ENCODE data around the gene MCTS1.
A peak's percentile ranks its signal among the peaks of the same experiment; 100 is the strongest.
"Not testable (repeated sequence)": the region's sequence is repeated elsewhere in the genome, so short reads cannot be mapped to it uniquely, and the experiment has no call there.

Gene MCTS1

DNA sequence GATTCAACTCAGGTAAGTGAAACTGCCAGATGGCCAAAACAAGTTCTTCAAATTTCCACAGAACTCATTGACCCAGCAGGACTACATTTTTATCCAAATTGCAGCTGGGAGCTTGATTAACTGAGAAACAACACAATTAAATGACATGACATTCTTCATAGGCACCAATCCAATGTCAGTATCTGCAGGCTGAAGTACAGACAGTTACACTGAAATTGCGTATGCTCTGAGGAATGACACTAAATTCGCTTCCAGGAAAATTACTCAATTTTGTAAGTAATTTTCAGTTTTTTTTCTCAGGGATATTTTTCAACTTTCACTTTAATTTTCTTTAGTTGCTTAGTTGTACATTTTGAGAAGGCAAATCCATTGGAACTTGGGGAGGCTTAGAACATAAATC lies 21.5 kb downstream of the MCTS1 start:
- H3K4me3 ChIP-seq (replicated peaks; ENCODE audit: low read depth, low read length) = no peak overlapping the region
- DNase-seq (ENCODE audit: extremely low read depth, low read depth) = no peak
- no peak for TF ChIP-seq CTCF (IDR thresholded peaks at IDR 0.05; ENCODE audit: low read depth, low read length, missing control alignments)

DNA sequence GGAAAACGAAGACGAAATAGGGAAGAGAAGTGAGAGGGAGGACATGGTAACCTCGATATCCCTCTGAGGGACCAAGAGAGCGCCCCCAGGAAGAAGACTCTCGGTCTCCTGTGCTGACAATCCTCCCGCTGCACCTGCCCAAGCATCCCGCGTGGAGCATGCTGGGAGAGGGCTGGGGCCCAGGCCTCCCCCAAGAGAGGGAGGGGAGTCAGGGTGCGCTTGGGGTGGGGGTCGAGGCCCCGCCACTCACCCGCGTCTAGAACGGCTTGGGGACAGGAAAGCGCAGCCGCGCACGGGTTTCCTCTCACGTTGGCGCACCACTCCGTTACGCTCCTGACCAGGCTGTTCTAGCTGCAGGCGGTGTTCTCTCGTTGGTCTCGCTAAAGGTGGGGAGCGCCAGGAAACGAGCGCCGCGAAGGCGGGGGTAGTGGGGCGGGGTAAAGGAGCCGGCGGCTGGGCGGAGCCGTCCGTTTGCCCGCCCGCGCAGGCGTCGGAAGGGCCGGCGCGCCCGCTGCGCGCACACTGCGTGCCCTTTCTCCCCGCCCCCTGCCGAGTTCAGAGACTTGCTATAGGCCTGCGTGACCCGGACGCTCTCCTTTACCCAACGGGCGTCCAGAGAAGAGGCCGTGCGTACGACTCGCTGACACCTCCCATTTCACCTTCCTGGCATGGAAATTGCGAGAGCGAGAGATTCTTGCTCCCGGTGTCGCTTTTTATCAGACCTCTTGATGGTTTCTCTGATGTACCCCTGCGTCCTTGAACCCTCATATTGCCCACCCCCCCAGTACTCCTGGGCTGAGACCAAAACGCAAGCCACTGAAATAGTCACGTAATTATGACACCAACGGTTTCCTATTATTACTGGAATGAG lies 26.0 kb downstream of the MCTS1 start, which contains the start of gene C1GALT1C1:
Gene C1GALT1C1 (minus strand): TSS at position 388 of the 871 bp plus-strand sequence. CDS start 2,888 bp downstream, outside the sequence.
- H3K4me3 ChIP-seq (replicated peaks; ENCODE audit: low read depth, low read length) = peak within 1 kb of the TSS; percentile 65
- TF ChIP-seq CTCF (IDR thresholded peaks at IDR 0.05; ENCODE audit: low read depth, low read length, missing control alignments) = no peak
- DNase-seq (ENCODE audit: extremely low read depth, low read depth) = peak; percentile 70

DNA sequence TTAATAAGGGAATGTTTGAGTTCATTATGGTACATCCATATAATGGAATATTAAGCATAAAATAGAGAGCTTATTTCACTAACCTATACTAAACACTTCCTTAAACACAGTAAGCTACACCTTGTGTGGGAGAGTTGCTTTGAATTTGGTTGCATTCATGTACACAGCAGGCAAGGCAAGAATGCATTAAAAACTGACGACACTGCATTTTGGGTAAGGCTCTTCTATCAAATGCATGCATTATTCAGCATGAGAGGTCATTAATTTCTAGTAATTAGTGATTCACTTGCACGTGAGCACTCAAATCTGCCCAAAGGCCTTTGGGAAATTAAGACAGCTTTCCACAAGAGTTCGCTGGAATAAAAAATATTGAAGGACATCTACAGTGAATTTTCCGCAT lies 34.7 kb downstream of the MCTS1 start:
- DNase-seq (ENCODE audit: extremely low read depth, low read depth) = no peak
- H3K4me3 ChIP-seq (replicated peaks; ENCODE audit: low read depth, low read length) = no peak overlapping the region
- no peak for TF ChIP-seq CTCF (IDR thresholded peaks at IDR 0.05; ENCODE audit: low read depth, low read length, missing control alignments)

- no peak for TF ChIP-seq CTCF (IDR thresholded peaks at IDR 0.05; ENCODE audit: low read depth, low read length, missing control alignments)
- DNase-seq (ENCODE audit: extremely low read depth, low read depth) = no peak
Observed at GRCh38 chrX:120642871-120643270, 39.0 kb downstream of the MCTS1 start.

GRCh38 chrX:120647127-120647526 lies 43.2 kb downstream of the MCTS1 start:
- no peak for TF ChIP-seq CTCF (IDR thresholded peaks at IDR 0.05; ENCODE audit: low read depth, low read length, missing control alignments)
- H3K4me3 ChIP-seq (replicated peaks; ENCODE audit: low read depth, low read length) = no peak overlapping the region
- no peak for DNase-seq (ENCODE audit: extremely low read depth, low read depth)

More at GRCh38 chrX:120642871-120643270, 39.0 kb downstream of the MCTS1 start:
- no peak overlapping the region for H3K4me3 ChIP-seq (replicated peaks; ENCODE audit: low read depth, low read length)

DNA sequence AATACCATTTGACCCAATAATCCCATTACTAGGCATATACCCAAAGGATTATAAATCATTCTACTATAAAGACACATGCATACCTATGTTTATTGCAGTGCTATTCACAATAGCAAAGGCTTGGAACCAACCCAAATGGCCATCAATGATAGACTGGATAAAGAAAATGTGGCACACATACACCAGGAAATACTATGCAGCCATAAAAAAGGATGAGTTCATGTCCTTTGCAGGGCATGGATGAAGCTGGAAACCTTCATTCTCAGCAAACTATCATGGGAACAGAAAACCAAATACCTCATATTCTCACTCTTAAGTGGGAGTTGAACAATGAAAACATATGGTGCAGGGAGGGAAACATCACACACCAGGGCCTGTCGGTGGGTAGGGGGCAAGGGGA lies 48.4 kb downstream of the MCTS1 start:
- DNase-seq (ENCODE audit: extremely low read depth, low read depth); H3K4me3 ChIP-seq (replicated peaks; ENCODE audit: low read depth, low read length): not testable (repeated sequence)

DNA sequence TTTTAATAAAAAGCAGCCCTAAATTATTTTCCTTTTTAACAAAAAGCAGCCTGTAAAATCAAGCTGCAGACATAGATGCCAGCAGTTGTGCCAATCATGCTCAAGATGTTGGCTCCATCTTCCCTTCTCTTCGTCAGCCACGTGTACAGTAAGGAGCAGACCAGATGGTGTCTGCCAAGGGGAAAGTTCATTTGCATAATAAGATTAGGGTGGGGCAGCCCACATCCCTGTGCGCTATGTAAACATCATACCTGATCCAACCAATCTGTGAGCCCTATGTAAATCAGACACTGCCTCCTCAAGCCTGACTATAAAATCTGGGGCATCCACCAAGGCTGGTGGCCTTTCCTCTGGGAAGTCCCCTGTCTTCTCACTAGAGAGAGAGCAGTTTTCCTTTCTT lies 49.1 kb downstream of the MCTS1 start:
- TF ChIP-seq CTCF (IDR thresholded peaks at IDR 0.05; ENCODE audit: low read depth, low read length, missing control alignments) = no peak
- no peak overlapping the region for H3K4me3 ChIP-seq (replicated peaks; ENCODE audit: low read depth, low read length)
- DNase-seq (ENCODE audit: extremely low read depth, low read depth) = no peak

Measured in HFF-Myc (cell line).